RWPE2 (cell line): ENCODE measurements around the gene IRF8.

Source experiments
- ATAC-seq: fragments of 200-7000 bp; cut with Tn5 transposase; 3 replicates; pipeline ENCODE4 v1.9.1; 2021; ENCODE audit warnings: low read depth
- DNase-seq: peaks from one replicate; pipeline ENCODE4 v3.0.0-alpha.2; 2020; ENCODE audit warnings: low spot score
- H3K27ac ChIP-seq: fragments of 450-650 bp; 2 replicates; pipeline ENCODE4 v1.5.1; 2017; ENCODE audit warnings: mild to moderate bottlenecking; ENCODE audit not compliant: poor library complexity, severe bottlenecking
- H3K27me3 ChIP-seq: fragments of 250-450 bp; sonication (Bioruptor Pico); 2 replicates; pipeline ENCODE4 v1.5.1; 2021; ENCODE audit warnings: mild to moderate bottlenecking, moderate library complexity; ENCODE audit not compliant: insufficient read depth, poor library complexity, severe bottlenecking
- H3K36me3 ChIP-seq: fragments of 250-450 bp; sonication (Bioruptor Pico); 2 replicates; pipeline ENCODE4 v1.5.1; 2020; ENCODE audit warnings: low read depth, mild to moderate bottlenecking, moderate library complexity
- H3K4me1 ChIP-seq: fragments of 250-450 bp; sonication (Bioruptor Pico); 2 replicates; pipeline ENCODE4 v1.5.1; 2021; ENCODE audit warnings: mild to moderate bottlenecking, moderate library complexity; ENCODE audit not compliant: insufficient read depth, poor library complexity, severe bottlenecking
- H3K4me3 ChIP-seq: fragments of 250-450 bp; sonication (Bioruptor Pico); 2 replicates; pipeline ENCODE4 v1.5.1; 2021; ENCODE audit warnings: mild to moderate bottlenecking, moderate library complexity; ENCODE audit not compliant: severe bottlenecking
- H3K9me3 ChIP-seq: fragments of 250-450 bp; sonication (Bioruptor Pico); 2 replicates; pipeline ENCODE4 v1.5.1; 2021; ENCODE audit warnings: mild to moderate bottlenecking, moderate library complexity; ENCODE audit not compliant: severe bottlenecking
- CTCF ChIP-seq: fragments of 450-650 bp; IDR thresholded peaks from one replicate; pipeline ENCODE4 v1.5.1; 2017; ENCODE audit warnings: mild to moderate bottlenecking, moderate library complexity; ENCODE audit not compliant: poor library complexity, severe bottlenecking

Gene IRF8

GRCh38 chr16:85901773-85902365 is 2.9 kb downstream of the IRF8 start:
- Histone ChIP-seq H3K27ac (no peak overlapping the region), H3K36me3 (no peaks in the 10 kb centered on the region), H3K4me3 (no peak overlapping the region), H3K4me1 (no peaks in the 10 kb centered on the region), H3K27me3 (peaks cover 63% of the 10 kb centered on the region), H3K9me3 (no peaks in the 10 kb centered on the region)
- no peak for TF ChIP-seq CTCF
- DNase-seq: no peak
- ATAC-seq: no peak

DNA sequence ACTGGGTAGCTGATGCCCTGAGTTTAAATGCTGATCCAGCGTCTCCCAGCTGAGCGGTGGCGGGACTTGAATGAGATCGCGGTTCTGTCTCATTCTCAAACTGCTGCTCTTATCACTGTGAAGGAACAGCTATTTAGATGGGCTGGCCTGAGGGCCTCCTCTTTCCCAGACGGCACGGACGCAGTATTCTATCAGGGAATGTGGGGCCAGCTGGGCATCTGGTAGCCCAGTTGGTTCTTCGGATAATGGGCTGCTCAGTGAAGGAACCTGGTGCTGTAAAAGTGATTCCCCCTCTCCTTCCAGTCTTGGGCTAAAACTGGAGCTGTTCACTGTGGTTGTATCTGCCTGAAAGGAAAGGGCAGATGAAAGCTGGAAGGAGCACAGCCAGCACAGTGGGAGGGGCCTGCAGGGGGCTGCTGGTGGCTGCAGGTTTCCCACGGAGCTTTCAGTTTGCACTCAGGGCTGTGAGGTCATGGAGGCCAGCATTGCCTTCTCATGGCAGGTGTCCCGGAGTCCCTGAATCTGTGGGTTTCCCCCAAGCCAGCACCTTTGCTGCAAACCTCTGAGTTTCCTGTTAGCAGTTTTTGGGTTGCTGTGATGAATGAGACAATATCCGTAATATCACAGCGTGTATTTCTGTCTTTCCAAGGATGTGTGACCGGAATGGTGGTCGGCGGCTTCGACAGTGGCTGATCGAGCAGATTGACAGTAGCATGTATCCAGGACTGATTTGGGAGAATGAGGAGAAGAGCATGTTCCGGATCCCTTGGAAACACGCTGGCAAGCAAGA is 3.6 kb downstream of the IRF8 start:
- no peak for TF ChIP-seq CTCF
- Histone ChIP-seq H3K36me3 (no peaks in the 10 kb centered on the region), H3K4me1 (no peaks in the 10 kb centered on the region), H3K9me3 (no peaks in the 10 kb centered on the region), H3K27ac (no peak overlapping the region), H3K4me3 (no peak overlapping the region), H3K27me3 (peaks cover 56% of the 10 kb centered on the region)
- DNase-seq: no peak
- no peak for ATAC-seq

- TF ChIP-seq CTCF: no peak
- Histone ChIP-seq H3K4me1 (no peaks in the 10 kb centered on the region), H3K9me3 (no peaks in the 10 kb centered on the region), H3K27ac (no peak overlapping the region), H3K27me3 (peaks cover 46% of the 10 kb centered on the region), H3K4me3 (no peak overlapping the region), H3K36me3 (no peaks in the 10 kb centered on the region)
- DNase-seq (no peak), ATAC-seq (no peak)
Observed at GRCh38 chr16:85903559-85903958, 4.6 kb downstream of the IRF8 start.

DNA sequence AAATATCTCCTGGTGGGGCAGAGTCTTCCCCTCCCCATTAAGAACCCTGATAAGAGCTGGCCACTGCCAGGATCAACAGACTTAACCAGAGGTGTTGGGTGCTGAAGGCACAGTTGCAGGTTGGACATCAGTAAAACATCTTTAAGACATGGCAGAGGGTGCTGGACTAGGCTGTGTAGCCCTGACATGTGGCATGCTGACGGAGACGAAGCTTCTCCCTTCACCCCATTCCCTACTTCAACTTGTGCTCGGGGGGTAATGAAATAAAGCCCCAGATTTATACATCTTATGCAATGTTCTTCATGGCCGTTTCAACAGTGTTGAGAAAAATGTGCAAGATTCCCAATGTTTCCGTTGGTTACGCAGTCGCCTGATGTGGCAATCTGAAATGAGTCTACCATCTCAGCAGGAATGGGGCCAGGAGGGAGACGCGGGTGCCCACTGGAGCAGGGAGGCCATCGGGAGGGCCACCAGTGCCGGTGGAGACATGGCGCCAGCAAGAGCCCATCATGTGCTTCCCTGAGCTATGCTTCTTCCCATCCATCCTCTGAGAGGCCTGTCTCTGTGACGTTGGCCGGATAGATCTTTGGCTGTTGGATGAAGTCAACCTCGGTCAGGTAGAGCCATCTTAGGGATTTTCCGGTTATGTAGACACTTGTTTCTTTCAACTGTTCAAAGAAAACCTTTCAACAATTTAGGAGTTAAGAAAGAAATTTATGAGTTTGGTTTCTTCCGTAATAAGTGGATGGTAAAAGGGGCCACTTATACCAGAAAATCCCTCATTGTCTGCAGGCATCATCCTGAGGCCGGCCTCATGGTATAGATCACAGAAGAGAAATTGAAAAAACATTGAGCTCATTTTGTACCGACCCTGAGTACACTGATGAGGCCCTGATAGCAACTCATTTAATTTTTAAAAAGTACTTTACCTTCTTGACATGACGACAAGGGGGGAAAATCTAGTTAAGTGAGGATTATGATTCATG is 6.4 kb downstream of the IRF8 start:
- Histone ChIP-seq H3K4me3 (no peak overlapping the region), H3K9me3 (no peaks in the 10 kb centered on the region), H3K27ac (no peak overlapping the region), H3K27me3 (peaks cover 39% of the 10 kb centered on the region), H3K4me1 (no peaks in the 10 kb centered on the region), H3K36me3 (no peaks in the 10 kb centered on the region)
- ATAC-seq: no peak
- no peak for DNase-seq
- TF ChIP-seq CTCF: no peak
